SK-N-MC (cell line): ENCODE results near the gene IL3RA.
"Not testable (repeated sequence)": the region's sequence is repeated elsewhere in the genome, so short reads cannot be mapped to it uniquely, and the experiment has no call there.

ENCODE experiments used
- DNase-seq: peaks from one replicate; pipeline ENCODE4 v3.0.0-alpha.2; 2011; ENCODE audit warnings: low read depth, low spot score
- H3K27ac ChIP-seq: fragments of 200-600 bp; sonication (generic); 2 replicates; pipeline ENCODE4 v1.5.1; 2016; ENCODE audit warnings: mixed run types
- H3K36me3 ChIP-seq: fragments of 200-600 bp; sonication (generic); 2 replicates; pipeline ENCODE4 v1.6.1; 2017; ENCODE audit warnings: antibody characterized with exemption, low read length, mixed read lengths; ENCODE audit not compliant: insufficient read depth
- H3K4me3 ChIP-seq: fragments of 200-600 bp; sonication (generic); 2 replicates; pipeline ENCODE4 v1.5.1; 2016
- H3K9ac ChIP-seq: fragments of 200-600 bp; sonication (generic); 2 replicates; pipeline ENCODE4 v1.8.0; 2017; ENCODE audit warnings: mixed run types, mixed read lengths; ENCODE audit not compliant: insufficient read length
- H3K9me3 ChIP-seq: fragments of 200-600 bp; sonication (generic); 2 replicates; pipeline ENCODE4 v1.6.1; 2017; ENCODE audit warnings: low read depth, mild to moderate bottlenecking, antibody characterized with exemption, low read length, moderate library complexity, mixed read lengths
- EZH2 ChIP-seq: fragments of 200-600 bp; sonication (generic); IDR thresholded peaks from one replicate; pipeline ENCODE4 v1.6.1; 2017; ENCODE audit warnings: antibody characterized with exemption
- FOXP2 ChIP-seq: optimal IDR thresholded peaks from 2 replicates; pipeline ENCODE3; 2011; ENCODE audit warnings: mild to moderate bottlenecking, moderate library complexity; ENCODE audit not compliant: insufficient read depth; ENCODE audit errors: extremely low read length, control extremely low read depth
- POLR2AphosphoS5 ChIP-seq: IDR thresholded peaks from 2 replicates; pipeline ENCODE4 v1.6.1; 2012; ENCODE audit warnings: mild to moderate bottlenecking, low read depth, low read length, borderline replicate concordance

IL3RA gene

DNA sequence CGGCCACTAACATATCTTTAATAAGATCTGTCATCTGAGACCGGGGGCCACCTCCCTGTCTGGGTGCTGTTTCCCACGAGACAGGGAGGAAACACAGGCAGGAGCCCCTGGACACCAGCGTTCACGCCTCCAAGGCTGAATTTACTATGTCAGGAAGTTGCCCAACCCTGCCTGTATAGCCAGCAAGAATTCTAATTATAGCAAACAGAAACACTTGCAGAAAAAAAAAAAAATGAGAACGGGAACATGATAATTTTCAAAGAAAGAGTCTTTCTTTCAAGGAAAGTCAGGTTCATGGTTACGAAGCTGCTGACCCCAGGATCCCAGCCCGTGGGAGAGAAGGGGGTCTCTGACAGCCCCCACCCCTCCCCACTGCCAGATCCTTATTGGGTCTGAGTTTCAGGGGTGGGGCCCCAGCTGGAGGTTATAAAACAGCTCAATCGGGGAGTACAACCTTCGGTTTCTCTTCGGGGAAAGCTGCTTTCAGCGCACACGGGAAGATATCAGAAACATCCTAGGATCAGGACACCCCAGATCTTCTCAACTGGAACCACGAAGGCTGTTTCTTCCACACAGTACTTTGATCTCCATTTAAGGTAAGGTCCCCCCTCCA, at the start of gene IL3RA:
Gene IL3RA, plus strand, starts transcription at position 455 of the 613 bp plus-strand sequence. CDS start 4,981 bp downstream, outside the sequence.
- H3K27ac ChIP-seq, result no peak within 1 kb of the TSS
- peak within 1 kb of the TSS; percentile 45 for H3K4me3 ChIP-seq
- no peak for DNase-seq
- H3K9me3 ChIP-seq, result no peaks in the 10 kb centered on the region
- H3K9ac ChIP-seq, result no peak within 1 kb of the TSS
- H3K36me3 ChIP-seq, result no peaks in the 10 kb centered on the region
- TF ChIP-seq FOXP2 (no peak), EZH2 (no peak), POLR2AphosphoS5 (no peak)

DNA sequence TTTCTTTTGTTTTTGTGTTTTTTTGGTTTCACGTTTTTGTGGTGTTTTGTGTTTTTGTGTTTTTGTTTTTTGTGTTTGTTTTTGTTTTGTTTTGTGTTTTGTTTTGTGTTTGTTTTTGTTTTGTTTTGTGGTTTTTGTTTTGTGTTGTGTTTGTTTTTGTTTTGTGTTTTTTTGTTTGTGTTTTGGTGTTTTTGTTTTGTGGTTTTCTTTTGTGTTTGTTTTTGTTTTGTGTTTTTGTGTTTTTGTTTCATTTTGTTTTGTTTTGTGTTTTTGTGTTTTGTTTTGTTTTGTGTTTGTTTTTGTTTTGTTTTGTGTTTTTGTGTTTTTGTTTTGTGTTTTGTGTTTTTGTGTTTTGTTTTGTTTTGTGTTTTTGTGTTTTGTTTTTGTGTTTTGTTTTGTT, 47.0 kb upstream of the IL3RA start:
- Histone ChIP-seq H3K9me3 (no peaks in the 10 kb centered on the region), H3K9ac (no peak overlapping the region), H3K36me3 (no peaks in the 10 kb centered on the region), H3K27ac (no peak overlapping the region), H3K4me3 (no peak overlapping the region)
- no peak for DNase-seq
- TF ChIP-seq EZH2, result no peak
- no peak for TF ChIP-seq POLR2AphosphoS5
- TF ChIP-seq FOXP2, result no peak

DNA sequence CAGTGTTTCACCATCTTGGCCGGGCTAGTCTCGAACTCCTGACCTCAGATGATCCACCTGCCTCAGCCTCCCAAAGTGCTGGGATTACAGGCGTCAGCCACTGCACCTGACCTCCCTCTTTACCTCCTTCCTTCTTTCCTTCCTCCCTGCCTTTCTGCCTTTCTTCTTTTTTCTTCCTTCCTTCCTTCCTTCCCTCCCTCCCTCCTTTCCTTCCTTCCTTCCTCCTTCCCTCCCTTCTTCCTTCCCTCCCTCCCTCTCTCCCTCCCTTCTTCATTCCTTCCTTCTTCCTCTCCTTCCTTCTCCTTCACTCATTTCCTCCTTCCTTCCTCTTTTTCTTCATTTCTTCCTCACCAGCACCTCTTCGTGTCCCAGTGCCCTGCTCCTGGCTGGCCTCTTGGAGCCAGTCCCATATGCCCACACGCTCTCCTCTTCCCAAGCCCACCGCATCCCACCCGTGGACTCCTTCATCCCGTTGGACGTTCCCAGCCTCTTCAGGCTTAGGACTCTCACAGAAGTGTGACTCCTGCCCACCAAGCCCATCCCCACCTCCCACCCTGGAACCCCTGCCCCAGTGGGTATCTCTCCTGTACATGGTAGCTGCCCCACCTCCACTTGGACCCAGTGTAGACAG, 45.4 kb upstream of the IL3RA start:
- H3K36me3 ChIP-seq, result no peaks in the 10 kb centered on the region
- TF ChIP-seq POLR2AphosphoS5, result no peak
- TF ChIP-seq FOXP2, result no peak
- no peak for TF ChIP-seq EZH2
- no peaks in the 10 kb centered on the region for H3K9me3 ChIP-seq
- no peak overlapping the region for H3K9ac ChIP-seq
- H3K4me3 ChIP-seq, result no peak overlapping the region
- DNase-seq, result no peak
- H3K27ac ChIP-seq, result no peak overlapping the region

DNA sequence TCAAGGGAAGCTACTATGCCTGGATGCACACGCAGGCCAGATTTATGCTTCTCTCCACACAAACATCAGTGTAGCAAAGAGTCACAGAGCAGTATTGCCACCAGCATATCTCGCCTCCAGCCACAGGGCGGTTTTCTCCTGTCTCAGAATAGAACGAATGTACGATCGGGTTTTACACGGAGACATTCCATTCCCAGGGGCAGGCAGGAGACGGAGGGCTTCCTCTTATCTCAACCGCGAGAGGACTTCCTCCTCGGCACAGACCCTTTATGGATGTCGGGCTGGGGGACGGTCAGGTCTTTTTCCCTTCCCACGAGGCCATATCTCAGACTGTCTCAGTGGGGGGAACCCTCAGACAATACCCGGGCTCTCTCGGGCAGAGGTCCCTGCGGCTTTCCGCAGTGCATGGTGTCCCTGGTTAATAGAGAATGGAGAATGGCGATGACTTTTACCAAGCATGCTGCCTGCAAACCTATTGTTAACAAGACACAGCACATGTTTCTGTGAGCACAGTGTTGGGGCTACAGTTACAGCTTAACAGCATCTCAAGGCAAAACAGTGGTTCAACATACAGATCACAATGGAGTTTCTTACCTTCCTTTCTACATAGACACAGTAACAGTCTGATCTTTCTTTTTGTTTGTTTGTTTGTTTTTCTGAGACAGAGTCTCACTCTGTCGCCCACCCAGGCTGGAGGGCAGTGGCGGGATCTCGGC, 43.9 kb upstream of the IL3RA start:
- no peaks in the 10 kb centered on the region for H3K9me3 ChIP-seq
- TF ChIP-seq POLR2AphosphoS5 (no peak), EZH2 (no peak), FOXP2 (no peak)
- no peak overlapping the region for H3K9ac ChIP-seq
- H3K36me3 ChIP-seq, result no peaks in the 10 kb centered on the region
- no peak for DNase-seq
- no peak overlapping the region for H3K27ac ChIP-seq
- no peak overlapping the region for H3K4me3 ChIP-seq

DNA sequence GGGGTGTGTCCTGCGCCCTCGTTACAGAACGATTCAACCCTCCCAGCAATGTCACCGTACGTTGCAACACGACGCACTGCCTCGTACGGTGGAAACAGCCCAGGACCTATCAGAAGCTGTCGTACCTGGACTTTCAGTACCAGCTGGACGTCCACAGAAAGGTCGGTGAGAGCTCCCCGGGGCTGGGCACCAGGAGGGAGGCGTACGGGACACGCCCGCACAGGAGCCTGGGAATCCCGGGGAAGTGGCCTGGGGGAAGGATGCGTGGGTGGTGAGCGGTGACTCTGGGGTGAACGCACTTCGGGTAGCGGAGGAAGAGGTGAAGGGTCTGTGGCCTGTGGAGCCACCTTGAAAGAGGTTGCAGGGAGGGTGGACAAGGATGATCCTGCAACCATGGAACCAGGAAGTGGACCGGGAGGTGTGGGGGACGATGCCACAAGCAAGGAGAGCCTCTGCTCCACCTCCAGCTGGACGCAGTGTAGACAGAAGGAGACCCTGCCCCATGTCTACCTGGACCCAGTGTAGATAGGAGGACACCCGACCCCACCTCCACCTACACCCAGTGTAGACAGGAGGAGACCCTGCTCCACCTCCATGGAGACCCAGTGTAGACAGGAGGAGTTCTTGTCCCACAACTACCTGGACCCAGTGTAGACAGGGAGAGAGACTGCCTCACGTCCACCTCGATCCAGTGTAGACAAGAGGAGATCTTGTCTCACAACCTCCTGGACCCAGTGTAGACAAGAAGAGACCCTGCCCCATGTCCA, 42.1 kb upstream of the IL3RA start:
- Histone ChIP-seq H3K9ac (no peak overlapping the region), H3K36me3 (no peaks in the 10 kb centered on the region), H3K4me3 (no peak overlapping the region), H3K9me3 (no peaks in the 10 kb centered on the region), H3K27ac (no peak overlapping the region)
- TF ChIP-seq FOXP2 (no peak), POLR2AphosphoS5 (no peak), EZH2 (no peak)
- no peak for DNase-seq

DNA sequence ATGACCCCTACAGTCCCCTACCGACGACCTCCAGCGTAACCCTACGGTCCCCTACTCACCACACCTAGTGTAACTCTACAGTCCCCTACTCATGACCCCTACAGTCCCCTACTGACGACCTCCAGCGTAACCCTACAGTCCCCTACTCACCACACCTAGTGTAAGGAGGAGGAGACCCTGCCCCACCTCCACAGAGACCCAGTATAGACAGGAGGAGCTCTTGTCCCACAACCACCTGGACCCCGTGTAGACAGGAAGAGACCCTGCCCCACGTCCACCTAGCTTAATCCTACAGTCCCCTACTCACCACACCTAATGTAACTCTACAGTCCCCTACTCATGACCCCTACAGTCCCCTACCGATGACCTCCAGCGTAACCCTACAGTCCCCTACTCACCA, 41.0 kb upstream of the IL3RA start:
- no peak overlapping the region for H3K9ac ChIP-seq
- no peak for DNase-seq
- TF ChIP-seq EZH2 (no peak), POLR2AphosphoS5 (no peak), FOXP2 (no peak)
- H3K36me3 ChIP-seq, result no peaks in the 10 kb centered on the region
- no peak overlapping the region for H3K4me3 ChIP-seq
- H3K27ac ChIP-seq, result no peak overlapping the region
- no peaks in the 10 kb centered on the region for H3K9me3 ChIP-seq

DNA sequence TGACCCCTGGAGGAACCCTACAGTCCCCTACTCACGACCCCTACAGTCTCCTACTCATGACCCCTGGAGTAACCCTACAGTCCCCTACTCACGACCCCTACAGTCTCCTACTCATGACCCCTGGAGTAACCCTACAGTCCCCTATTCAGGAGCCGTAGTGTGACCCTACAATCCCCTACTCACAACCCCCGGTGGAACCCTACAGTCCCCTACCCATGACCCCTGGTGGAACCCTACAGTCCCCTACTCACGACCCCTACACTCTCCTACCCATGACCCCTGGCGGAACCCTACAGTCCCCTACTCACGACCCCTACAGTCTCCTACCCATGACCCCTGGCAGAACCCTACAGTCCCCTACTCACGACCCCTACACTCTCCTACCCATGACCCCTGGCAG, 39.0 kb upstream of the IL3RA start:
- H3K36me3 ChIP-seq, H3K9me3 ChIP-seq, H3K27ac ChIP-seq, H3K4me3 ChIP-seq, DNase-seq, H3K9ac ChIP-seq: not testable (repeated sequence)

DNA sequence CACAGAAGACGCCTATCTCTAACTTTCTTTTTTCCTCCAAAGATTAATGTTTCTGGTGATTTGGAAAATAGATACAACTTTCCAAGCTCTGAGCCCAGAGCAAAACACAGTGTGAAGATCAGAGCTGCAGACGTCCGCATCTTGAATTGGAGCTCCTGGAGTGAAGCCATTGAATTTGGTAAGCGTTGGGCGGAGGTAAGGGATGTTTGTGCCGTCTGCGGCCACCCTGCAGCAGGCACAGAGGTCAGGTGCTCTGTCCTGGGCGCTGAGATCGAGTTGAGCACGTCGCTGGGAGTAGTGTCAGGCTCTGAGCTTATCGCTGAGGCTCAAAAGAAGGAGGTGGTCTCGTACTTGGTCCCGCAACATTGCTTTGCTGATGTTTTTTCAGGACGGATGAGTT, 36.1 kb upstream of the IL3RA start:
- Histone ChIP-seq H3K9me3 (no peaks in the 10 kb centered on the region), H3K36me3 (no peaks in the 10 kb centered on the region), H3K9ac (no peak overlapping the region), H3K27ac (no peak overlapping the region), H3K4me3 (no peak overlapping the region)
- DNase-seq, result no peak
- TF ChIP-seq POLR2AphosphoS5 (no peak), FOXP2 (no peak), EZH2 (no peak)
